Esophagus squamous epithelium (tissue), 5 donors: Measurements from ENCODE around the gene WEE2. TPM values are rescaled to one million over a fixed set of nuclear protein-coding genes. Genes with fewer than 3 reads are reported as not detected.

Experiments
- DNase-seq: peaks from one replicate; lab custom pipeline; 2025; lab: John Stamatoyannopoulos, UW
- H3K27ac ChIP-seq, 4 donors: fragments of 200-600 bp; sonication (generic); one replicate each; pipeline ENCODE4 v1.5.1; 2016 to 2019; ENCODE audit warnings: mild to moderate bottlenecking in 1 of 4
- H3K27me3 ChIP-seq, 4 donors: fragments of 200-600 bp; sonication (generic); 1 replicate in 3 of 4; 2 replicates in 1 of 4; pipeline versions ENCODE4 v1.5.1 to v1.6.0; 2017 to 2021; ENCODE audit warnings: antibody characterized with exemption in 1 of 4
- H3K36me3 ChIP-seq, 3 donors: fragments of 200-600 bp; sonication (generic); one replicate each; pipeline ENCODE4 v1.5.1; 2016 to 2019
- H3K4me1 ChIP-seq, 3 donors: fragments of 200-600 bp; sonication (generic); one replicate each; pipeline ENCODE4 v1.5.1; 2017 to 2019
- H3K4me3 ChIP-seq, 4 donors: fragments of 200-600 bp; sonication (generic); 1 replicate in 3 of 4; 2 replicates in 1 of 4; pipeline ENCODE4 v1.5.1; 2016 to 2019; ENCODE audit warnings: mild to moderate bottlenecking in 2 of 4, moderate library complexity in 1 of 4
- H3K9me3 ChIP-seq, 3 donors: fragments of 200-600 bp; sonication (generic); one replicate each; pipeline ENCODE4 v1.5.1; 2016 to 2019
- POLR2A ChIP-seq, 4 donors: fragments of 450-650 bp; IDR thresholded peaks; one replicate each; pipeline ENCODE4 v1.6.1; 2017; ENCODE audit warnings: antibody characterized with exemption in 4 of 4, mild to moderate bottlenecking in 4 of 4, moderate library complexity in 3 of 4
- WGBS, 2 donors: methylation state at CpG; one replicate each; pipeline ENCODE4 v1.1.5; 2018; 5-methylcytosine and 5-hydroxymethylcytosine counted together
- intact Hi-C: fragments of 100-400 bp; cut with DNase I; formaldehyde crosslinking; loops from one replicate; pipeline ENCODE4 v1.15.0; 2022
- total RNA-seq, 4 donors: library from RNA; depleted of rRNA; stranded (reverse); fragments of >200 nt; gene quantifications; one replicate each; pipeline ENCODE4 v1.1.0, GENCODE V29; 2016
- TF ChIP-seq, protein P1 (sequence below), 6 experiments: fragments of 450-650 bp in 4 of 6; fragments of 200-600 bp in 2 of 6; sonication (generic) in 2 of 6; IDR thresholded peaks; one replicate each; pipeline ENCODE4 v1.5.1; 2016 to 2019; ENCODE audit warnings: antibody characterized with exemption in 6 of 6, mild to moderate bottlenecking in 4 of 6, moderate library complexity in 4 of 6
- donor health status: DM: yes; HTN: yes; CAD: no.

Gene WEE2
- total RNA-seq, 4 donors from 2014 or later, result not detected

DNA sequence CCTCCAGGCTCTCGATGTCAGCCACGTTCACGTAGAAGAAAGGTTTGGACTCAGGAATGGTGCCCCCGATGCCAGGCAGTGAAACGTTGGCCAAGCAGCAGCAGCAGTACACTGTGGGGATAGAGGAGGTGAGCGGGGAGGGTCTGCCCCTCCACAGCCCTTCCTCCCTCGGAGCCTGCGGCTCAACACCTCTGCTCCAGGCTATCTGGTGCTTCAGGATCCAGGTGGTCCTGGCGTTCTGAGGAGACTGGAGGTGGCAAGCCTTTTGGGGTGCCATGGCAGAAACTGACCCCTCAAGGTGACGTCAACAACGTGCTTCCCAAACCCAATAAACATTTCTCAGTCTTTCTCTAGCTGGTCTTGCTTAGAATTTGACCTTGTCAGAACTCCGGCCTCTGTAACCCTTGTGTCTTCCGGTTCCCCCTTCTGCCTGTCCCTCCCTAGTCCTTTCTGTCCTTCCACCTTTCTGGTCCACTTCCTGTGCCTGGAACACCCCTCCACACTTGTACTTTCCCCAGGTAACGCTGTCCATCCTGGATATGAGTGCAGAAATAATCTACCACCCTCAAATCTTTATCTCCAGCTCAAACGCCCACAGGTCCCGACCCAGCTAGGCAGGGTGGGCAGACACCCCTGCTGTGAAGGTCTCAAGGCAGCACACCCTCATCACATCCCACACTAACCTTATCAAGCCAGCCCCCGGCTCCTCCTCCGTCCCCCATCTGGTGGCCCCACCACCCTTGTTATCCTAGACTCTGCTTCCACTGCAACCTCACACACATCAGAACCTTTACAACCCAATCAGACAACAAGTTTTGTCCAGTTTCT, 42.7 kb upstream of the WEE2 start:
- Histone ChIP-seq H3K27me3 (no peaks in the 10 kb centered on the region), H3K27ac (no peak overlapping the region), H3K4me1 (peaks cover 0 to 33% (median 11%) of the 10 kb centered on the region in 3 donors), H3K4me3 (no peak overlapping the region), H3K9me3 (no peaks in the 10 kb centered on the region), H3K36me3 (peaks cover 3 to 68% (median 8%) of the 10 kb centered on the region in 3 donors)
- DNase-seq, result no peak
- TF ChIP-seq POLR2A (IDR thresholded peaks at IDR 0.05), result no peak
- TF ChIP-seq, protein P1, sequence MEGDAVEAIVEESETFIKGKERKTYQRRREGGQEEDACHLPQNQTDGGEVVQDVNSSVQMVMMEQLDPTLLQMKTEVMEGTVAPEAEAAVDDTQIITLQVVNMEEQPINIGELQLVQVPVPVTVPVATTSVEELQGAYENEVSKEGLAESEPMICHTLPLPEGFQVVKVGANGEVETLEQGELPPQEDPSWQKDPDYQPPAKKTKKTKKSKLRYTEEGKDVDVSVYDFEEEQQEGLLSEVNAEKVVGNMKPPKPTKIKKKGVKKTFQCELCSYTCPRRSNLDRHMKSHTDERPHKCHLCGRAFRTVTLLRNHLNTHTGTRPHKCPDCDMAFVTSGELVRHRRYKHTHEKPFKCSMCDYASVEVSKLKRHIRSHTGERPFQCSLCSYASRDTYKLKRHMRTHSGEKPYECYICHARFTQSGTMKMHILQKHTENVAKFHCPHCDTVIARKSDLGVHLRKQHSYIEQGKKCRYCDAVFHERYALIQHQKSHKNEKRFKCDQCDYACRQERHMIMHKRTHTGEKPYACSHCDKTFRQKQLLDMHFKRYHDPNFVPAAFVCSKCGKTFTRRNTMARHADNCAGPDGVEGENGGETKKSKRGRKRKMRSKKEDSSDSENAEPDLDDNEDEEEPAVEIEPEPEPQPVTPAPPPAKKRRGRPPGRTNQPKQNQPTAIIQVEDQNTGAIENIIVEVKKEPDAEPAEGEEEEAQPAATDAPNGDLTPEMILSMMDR (IDR thresholded peaks at IDR 0.05), result no peak
- 92 to 93% methylated on average over 13 to 18 of the region's 18 CpGs for WGBS, 2 donors
- intact Hi-C loops, result loop anchor here (10.0 kb wide), 1 partner anchor 69 kb away; the partner anchor contains the start of gene SSBP1

DNA sequence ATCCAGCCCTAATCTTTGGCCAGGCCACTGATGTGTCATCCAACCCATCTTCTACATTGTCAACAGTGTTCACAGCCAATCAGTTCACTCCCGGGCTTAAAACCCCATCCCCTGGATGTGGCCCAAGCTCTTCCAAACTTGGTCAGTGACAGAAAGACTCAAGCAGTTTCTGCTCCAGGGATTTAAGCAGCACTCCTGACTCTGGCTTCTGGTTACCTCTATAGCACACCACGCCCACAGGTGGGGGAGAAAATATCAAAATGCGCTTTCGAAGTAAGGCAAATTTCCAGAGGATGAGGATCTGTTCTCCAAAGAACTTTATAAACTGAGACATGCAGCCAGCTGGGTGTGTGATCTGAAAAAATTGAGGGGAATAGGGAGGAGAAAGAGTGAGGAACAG, 42.1 kb upstream of the WEE2 start:
- intact Hi-C loops, result loop anchor here (10.0 kb wide), 1 partner anchor 69 kb away; the partner anchor contains the start of gene SSBP1
- TF ChIP-seq, protein P1 (IDR thresholded peaks at IDR 0.05), result no peak

GRCh38 chr7:141668853-141669252, 39.3 kb upstream of the WEE2 start:
- no peak for DNase-seq
- TF ChIP-seq, protein P1 (IDR thresholded peaks at IDR 0.05), result no peak
- TF ChIP-seq POLR2A (IDR thresholded peaks at IDR 0.05), result no peak
- WGBS, 2 donors, result 83 to 93% methylated on average over 2 of the region's 2 CpGs
- peaks cover 3 to 61% (median 8%) of the 10 kb centered on the region in 3 donors for H3K36me3 ChIP-seq
- peaks cover 0 to 34% (median 1%) of the 10 kb centered on the region in 3 donors for H3K4me1 ChIP-seq
- intact Hi-C loops, result loop anchor here (10.0 kb wide), 1 partner anchor 66 kb away; the partner anchor contains the start of gene SSBP1
- H3K27ac ChIP-seq, result no peak overlapping the region
- H3K9me3 ChIP-seq, result no peaks in the 10 kb centered on the region
- H3K4me3 ChIP-seq, result no peak overlapping the region
- no peaks in the 10 kb centered on the region for H3K27me3 ChIP-seq

More for the DNA sequence above, 42.1 kb upstream of the WEE2 start:
- Histone ChIP-seq H3K36me3 (peaks cover 3 to 68% (median 8%) of the 10 kb centered on the region in 3 donors), H3K27me3 (no peaks in the 10 kb centered on the region), H3K9me3 (no peaks in the 10 kb centered on the region), H3K27ac (peak overlapping the region in 1 of 4 donors; percentile 5), H3K4me3 (no peak overlapping the region), H3K4me1 (peaks cover 0 to 30% (median 8%) of the 10 kb centered on the region in 3 donors)
- WGBS, 2 donors, result 74 to 84% methylated on average over 4 of the region's 4 CpGs
- no peak for DNase-seq

DNA sequence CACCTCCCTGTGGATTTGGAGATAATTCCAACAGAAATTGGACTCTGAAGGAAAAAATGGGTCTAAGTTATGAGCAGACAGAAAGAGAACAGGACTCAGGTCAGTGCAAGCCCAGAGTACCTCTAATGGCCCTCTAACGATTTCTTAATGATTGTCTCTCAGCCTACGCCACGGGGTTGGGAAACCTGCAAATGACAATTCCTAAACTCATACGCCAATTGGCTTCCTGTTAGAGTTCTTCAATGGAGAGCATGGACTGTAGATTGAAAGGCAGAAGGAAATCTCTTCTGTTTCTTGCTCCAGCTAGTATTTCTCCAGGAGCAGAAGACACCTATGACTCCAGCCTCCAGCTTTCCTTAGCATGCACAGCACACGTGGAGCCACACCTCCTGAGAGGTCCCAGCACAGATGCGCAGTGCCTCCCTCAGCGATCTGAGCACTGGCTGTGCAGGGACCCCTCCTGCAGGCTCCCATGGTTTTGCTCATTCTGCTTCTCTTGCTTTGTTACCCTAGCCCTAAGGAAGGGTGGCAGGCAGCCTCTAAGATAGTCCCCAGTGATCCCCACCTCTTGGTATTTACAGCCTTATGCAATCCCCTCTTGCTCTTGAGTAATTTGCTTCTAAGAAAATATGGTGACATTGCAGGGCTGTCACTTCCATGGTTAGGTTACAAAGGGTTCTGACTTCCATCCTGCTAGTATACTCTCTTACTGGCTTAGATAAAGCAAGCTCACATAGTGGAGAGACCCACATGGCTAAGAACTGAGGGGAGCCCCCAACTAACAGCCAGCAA, 36.3 kb upstream of the WEE2 start:
- no peak for TF ChIP-seq POLR2A (IDR thresholded peaks at IDR 0.05)
- TF ChIP-seq, protein P1 (IDR thresholded peaks at IDR 0.05), result no peak
- WGBS, 2 donors, result 85 to 92% methylated on average over 7 of the region's 7 CpGs
- intact Hi-C loops, result no loop called here
- no peak overlapping the region for H3K4me3 ChIP-seq
- peaks cover 13 to 52% (median 21%) of the 10 kb centered on the region in 3 donors for H3K4me1 ChIP-seq
- DNase-seq, result no peak
- peak overlapping the region in 3 of 4 donors; percentile 3 to 84 (median 51) for H3K27ac ChIP-seq
- H3K9me3 ChIP-seq, result no peaks in the 10 kb centered on the region
- H3K36me3 ChIP-seq, result peaks cover 0 to 35% (median 0%) of the 10 kb centered on the region in 3 donors
- H3K27me3 ChIP-seq, result no peaks in the 10 kb centered on the region
